ENCODE results near the gene ALDH1A3. TPM values are rescaled to one million over a fixed set of nuclear protein-coding genes. Genes with fewer than 3 reads are reported as not detected.

Gene ALDH1A3
- total RNA-seq, 4 donors from 2014 or later: 7.1 to 17.9 (median 8.5) TPM

- no peaks in the 10 kb centered on the region for H3K27me3 ChIP-seq
- H3K36me3 ChIP-seq: no peaks in the 10 kb centered on the region
- no peak overlapping the region for H3K27ac ChIP-seq
- no peaks in the 10 kb centered on the region for H3K9me3 ChIP-seq
- WGBS, 2 donors: 82 to 85% methylated on average over 4 of the region's 4 CpGs
- no peak overlapping the region for H3K4me3 ChIP-seq (replicated peaks in 1 of 3)
- intact Hi-C loops (cut with DNase I): no loop called here
- DNase-seq: no peak
- no peaks in the 10 kb centered on the region for H3K4me1 ChIP-seq
- TF ChIP-seq CTCF (IDR thresholded peaks at IDR 0.05) (no peak), POLR2A (IDR thresholded peaks at IDR 0.05) (no peak)
Measured at GRCh38 chr15:100939791-100940190, 60.2 kb downstream of the ALDH1A3 start.

DNA sequence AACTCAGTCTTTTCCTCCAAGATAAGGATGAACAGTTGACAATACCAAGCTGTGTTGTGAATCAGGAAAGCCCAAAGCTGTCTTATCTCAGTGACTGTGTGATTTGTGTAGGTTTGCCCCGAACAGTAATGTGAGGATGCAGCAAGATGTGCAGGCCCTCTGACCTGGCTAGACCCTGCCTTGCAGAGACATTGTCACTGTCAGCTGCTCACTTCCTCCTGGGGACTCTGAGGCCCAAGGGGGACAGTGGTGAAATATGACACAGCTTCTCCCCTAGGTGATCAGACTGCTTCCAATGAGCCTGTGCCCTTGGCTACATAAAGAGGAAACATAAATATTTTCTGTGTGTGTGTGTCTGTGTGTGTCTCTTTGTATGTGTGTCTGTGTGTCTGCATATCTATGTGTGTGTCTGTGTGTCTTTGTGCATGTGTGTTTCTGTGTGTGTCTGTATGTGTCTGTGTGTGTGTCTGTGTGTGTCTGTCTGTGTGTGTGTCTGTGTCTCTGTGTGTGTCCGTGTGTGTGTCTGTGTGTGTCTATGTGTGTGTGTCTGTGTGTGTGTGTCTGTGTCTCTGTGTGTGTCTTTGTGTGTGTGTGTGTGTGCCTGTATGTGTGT, 61.2 kb downstream of the ALDH1A3 start:
- Histone ChIP-seq H3K9me3 (no peaks in the 10 kb centered on the region), H3K27me3 (no peaks in the 10 kb centered on the region), H3K27ac (no peak overlapping the region), H3K36me3 (no peaks in the 10 kb centered on the region), H3K4me3 (replicated peaks in 1 of 3) (no peak overlapping the region), H3K4me1 (no peaks in the 10 kb centered on the region)
- DNase-seq: no peak
- intact Hi-C loops (cut with DNase I): no loop called here
- WGBS, 2 donors: 72 to 86% methylated on average over 2 of the region's 2 CpGs
- TF ChIP-seq POLR2A (IDR thresholded peaks at IDR 0.05) (no peak), CTCF (IDR thresholded peaks at IDR 0.05) (no peak)

DNA sequence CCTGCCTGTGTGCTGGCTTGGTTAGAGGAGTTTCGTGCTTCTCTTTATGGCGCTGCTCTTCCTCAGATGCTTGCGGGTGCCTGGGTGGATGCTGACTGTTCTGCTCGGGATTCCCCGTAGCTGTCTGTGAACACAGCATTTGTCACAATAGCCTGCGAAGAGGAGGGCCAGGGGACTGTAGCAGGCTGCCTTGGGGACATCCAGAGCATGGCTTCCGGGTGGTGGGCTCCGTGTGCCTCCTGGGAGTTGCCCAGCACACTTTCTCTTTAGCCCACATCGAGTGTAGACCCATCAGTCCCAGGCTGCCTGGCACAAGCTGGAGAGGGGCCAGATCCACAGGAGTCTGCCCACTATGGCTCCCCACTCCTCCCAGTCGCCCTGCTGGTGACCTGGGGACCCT, 61.9 kb downstream of the ALDH1A3 start:
- H3K4me1 ChIP-seq: no peaks in the 10 kb centered on the region
- no peaks in the 10 kb centered on the region for H3K9me3 ChIP-seq
- TF ChIP-seq CTCF (IDR thresholded peaks at IDR 0.05) (no peak), POLR2A (IDR thresholded peaks at IDR 0.05) (no peak)
- H3K36me3 ChIP-seq: no peaks in the 10 kb centered on the region
- WGBS, 2 donors: 80 to 88% methylated on average over 9 to 10 of the region's 10 CpGs
- intact Hi-C loops (cut with DNase I): no loop called here
- H3K27ac ChIP-seq: no peak overlapping the region
- H3K27me3 ChIP-seq: no peaks in the 10 kb centered on the region
- H3K4me3 ChIP-seq (replicated peaks in 1 of 3): no peak overlapping the region
- no peak for DNase-seq

DNA sequence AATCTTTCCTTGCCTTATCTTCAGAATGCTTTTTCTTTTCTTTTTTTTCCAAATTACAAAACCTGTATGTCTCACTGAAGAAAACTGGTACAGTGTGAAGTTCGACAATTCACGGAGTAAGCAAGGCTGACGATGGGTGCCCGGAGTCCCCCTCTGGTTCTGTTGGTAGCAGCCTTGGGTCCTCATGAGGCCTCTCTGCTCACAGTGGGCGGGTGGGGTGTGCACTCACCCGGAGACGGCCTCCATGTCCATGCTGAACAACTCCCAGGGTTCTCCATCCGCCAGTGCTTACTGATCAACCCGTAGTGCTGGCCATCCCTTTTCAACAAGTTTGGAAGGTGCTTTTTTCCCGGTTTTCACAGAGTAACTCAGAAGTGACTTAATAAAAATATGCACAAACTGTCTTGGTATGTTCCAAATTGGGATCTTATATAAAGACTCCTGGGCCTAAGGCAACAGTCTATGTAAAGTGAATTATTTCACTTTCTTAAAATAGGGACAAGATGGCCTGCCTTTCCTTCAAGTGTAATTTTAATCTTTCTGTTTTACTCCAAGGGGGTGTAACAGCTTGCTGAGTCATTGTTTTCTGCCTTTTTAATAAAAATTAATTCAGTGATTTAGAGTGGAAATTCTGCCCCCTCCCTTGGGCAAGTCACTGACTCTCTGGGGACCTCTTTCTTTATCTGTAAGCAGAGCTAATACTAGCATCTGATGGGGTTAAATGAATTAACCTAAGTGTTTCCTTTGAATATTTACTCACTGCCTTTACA, 63.2 kb downstream of the ALDH1A3 start:
- TF ChIP-seq CTCF (IDR thresholded peaks at IDR 0.05) (no peak), POLR2A (IDR thresholded peaks at IDR 0.05) (no peak)
- Histone ChIP-seq H3K4me1 (no peaks in the 10 kb centered on the region), H3K27ac (no peak overlapping the region), H3K4me3 (replicated peaks in 1 of 3) (no peak overlapping the region), H3K9me3 (no peaks in the 10 kb centered on the region), H3K27me3 (no peaks in the 10 kb centered on the region), H3K36me3 (no peaks in the 10 kb centered on the region)
- no peak for DNase-seq
- intact Hi-C loops (cut with DNase I): no loop called here
- 80 to 88% methylated on average over 10 of the region's 10 CpGs for WGBS, 2 donors

GRCh38 chr15:100944244-100944895, 64.7 kb downstream of the ALDH1A3 start:
- Histone ChIP-seq H3K4me1 (no peaks in the 10 kb centered on the region), H3K36me3 (no peaks in the 10 kb centered on the region), H3K27ac (no peak overlapping the region), H3K27me3 (no peaks in the 10 kb centered on the region), H3K4me3 (replicated peaks in 1 of 3) (no peak overlapping the region), H3K9me3 (no peaks in the 10 kb centered on the region)
- WGBS, 2 donors: 82 to 90% methylated on average over 7 of the region's 7 CpGs
- TF ChIP-seq CTCF (IDR thresholded peaks at IDR 0.05) (no peak), POLR2A (IDR thresholded peaks at IDR 0.05) (no peak)
- DNase-seq: no peak
- intact Hi-C loops (cut with DNase I): no loop called here

Data from thyroid gland (tissue), 4 donors.